Colonic mucosa (tissue), 4 donors: ENCODE measurements around the gene ASTN1. TPM values are rescaled to one million over a fixed set of nuclear protein-coding genes. Genes with fewer than 3 reads are reported as not detected.

ENCODE experiments used
- DNase-seq: peaks from one replicate; pipeline ENCODE4 v3.0.0-alpha.2; 2020
- H3K27ac ChIP-seq: fragments of 200-600 bp; one replicate; pipeline ENCODE4 v1.8.0; 2021
- H3K27me3 ChIP-seq: fragments of 200-600 bp; one replicate; pipeline ENCODE4 v1.8.0; 2021
- H3K36me3 ChIP-seq: fragments of 200-600 bp; one replicate; pipeline ENCODE4 v1.8.0; 2021
- H3K4me1 ChIP-seq: fragments of 200-600 bp; one replicate; pipeline ENCODE4 v1.8.0; 2021; ENCODE audit warnings: mild to moderate bottlenecking
- H3K4me3 ChIP-seq: fragments of 200-600 bp; one replicate; pipeline ENCODE4 v1.8.0; 2021
- H3K9ac ChIP-seq, 2 donors: one replicate each; pipeline ENCODE4 v1.7.0; 2013; ENCODE audit warnings: control low read depth in 2 of 2, low read depth in 2 of 2, low read length in 2 of 2
- H3K9me3 ChIP-seq: fragments of 200-600 bp; one replicate; pipeline ENCODE4 v1.8.0; 2021
- intact Hi-C: fragments of 100-400 bp; cut with DNase I; formaldehyde crosslinking; loops from one replicate; pipeline ENCODE4 v1.14.1; 2022
- total RNA-seq, 2 donors: library from RNA; stranded (reverse); fragmentation: NEBNext Ultra II Directional in 1 of 2; extraction: Animal tissue kit (Norgen Biotek cat#: 25700) in 1 of 2; gene quantifications; one replicate each; pipeline ENCODE4 v1.2.1, GENCODE V29; 2021
- TF ChIP-seq, protein P1 (sequence below): fragments of 200-600 bp; IDR thresholded peaks from one replicate; pipeline ENCODE4 v1.8.0; 2022; ENCODE audit warnings: antibody characterized with exemption, mild to moderate bottlenecking
- donor health status: healthy.
- donor health status: DM: no; HTN: no; CAD: no.
- donor health status: DM: no; HTN: no; CAD: no.

The ASTN1 gene
- total RNA-seq, 2 donors from 2014 or later = 0.15 to 0.42 TPM

DNA sequence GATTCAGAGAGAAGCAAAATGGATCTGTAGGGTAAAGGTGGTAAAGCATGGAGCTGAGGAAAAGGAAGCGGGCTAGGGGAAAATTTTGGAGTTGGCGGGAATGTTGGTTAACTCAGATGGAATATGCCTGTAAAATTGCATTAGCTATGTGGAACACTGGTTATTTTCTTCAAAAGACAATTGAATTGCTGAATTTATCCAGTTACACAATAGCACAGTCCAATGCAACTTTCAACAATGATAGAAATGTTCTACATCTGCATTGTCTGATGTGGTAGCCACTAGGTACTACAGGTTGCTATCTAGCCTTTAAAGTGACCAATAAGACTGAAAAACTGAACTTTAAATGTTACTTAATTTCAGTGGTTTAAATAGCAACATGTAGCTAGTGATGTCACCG is 315.2 kb downstream of the ASTN1 start:
- no peak for DNase-seq
- H3K27ac ChIP-seq = no peak overlapping the region
- no peaks in the 10 kb centered on the region for H3K4me1 ChIP-seq
- no peak overlapping the region for H3K9ac ChIP-seq
- no peak overlapping the region for H3K4me3 ChIP-seq
- H3K36me3 ChIP-seq = no peaks in the 10 kb centered on the region
- intact Hi-C loops = no loop called here
- no peaks in the 10 kb centered on the region for H3K9me3 ChIP-seq
- no peaks in the 10 kb centered on the region for H3K27me3 ChIP-seq
- TF ChIP-seq, protein P1, sequence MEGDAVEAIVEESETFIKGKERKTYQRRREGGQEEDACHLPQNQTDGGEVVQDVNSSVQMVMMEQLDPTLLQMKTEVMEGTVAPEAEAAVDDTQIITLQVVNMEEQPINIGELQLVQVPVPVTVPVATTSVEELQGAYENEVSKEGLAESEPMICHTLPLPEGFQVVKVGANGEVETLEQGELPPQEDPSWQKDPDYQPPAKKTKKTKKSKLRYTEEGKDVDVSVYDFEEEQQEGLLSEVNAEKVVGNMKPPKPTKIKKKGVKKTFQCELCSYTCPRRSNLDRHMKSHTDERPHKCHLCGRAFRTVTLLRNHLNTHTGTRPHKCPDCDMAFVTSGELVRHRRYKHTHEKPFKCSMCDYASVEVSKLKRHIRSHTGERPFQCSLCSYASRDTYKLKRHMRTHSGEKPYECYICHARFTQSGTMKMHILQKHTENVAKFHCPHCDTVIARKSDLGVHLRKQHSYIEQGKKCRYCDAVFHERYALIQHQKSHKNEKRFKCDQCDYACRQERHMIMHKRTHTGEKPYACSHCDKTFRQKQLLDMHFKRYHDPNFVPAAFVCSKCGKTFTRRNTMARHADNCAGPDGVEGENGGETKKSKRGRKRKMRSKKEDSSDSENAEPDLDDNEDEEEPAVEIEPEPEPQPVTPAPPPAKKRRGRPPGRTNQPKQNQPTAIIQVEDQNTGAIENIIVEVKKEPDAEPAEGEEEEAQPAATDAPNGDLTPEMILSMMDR = no peak

DNA sequence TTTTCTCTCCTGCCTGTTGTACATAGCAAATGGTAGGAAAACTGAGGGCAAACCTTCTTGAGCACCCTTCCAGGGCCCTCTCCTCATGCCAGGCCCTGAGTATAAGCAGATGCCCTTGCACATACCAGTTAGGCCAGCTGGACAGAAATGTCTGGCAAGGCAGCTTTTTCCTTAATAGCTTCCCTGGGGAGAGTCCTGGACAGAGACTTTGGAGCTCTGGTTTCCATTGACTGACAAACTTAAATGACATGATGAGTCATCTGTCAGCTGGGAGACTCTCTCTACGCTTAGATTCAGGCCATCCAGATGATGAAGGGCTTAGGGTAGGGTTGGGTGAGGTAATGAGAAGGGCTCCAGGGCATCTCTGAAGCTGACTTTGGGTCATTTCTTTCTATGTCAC is 317.5 kb downstream of the ASTN1 start:
- Histone ChIP-seq H3K9ac (no peak overlapping the region), H3K4me1 (no peaks in the 10 kb centered on the region), H3K9me3 (no peaks in the 10 kb centered on the region), H3K36me3 (no peaks in the 10 kb centered on the region), H3K27me3 (no peaks in the 10 kb centered on the region), H3K4me3 (no peak overlapping the region), H3K27ac (no peak overlapping the region)
- intact Hi-C loops = no loop called here
- TF ChIP-seq, protein P1 = no peak
- no peak for DNase-seq

DNA sequence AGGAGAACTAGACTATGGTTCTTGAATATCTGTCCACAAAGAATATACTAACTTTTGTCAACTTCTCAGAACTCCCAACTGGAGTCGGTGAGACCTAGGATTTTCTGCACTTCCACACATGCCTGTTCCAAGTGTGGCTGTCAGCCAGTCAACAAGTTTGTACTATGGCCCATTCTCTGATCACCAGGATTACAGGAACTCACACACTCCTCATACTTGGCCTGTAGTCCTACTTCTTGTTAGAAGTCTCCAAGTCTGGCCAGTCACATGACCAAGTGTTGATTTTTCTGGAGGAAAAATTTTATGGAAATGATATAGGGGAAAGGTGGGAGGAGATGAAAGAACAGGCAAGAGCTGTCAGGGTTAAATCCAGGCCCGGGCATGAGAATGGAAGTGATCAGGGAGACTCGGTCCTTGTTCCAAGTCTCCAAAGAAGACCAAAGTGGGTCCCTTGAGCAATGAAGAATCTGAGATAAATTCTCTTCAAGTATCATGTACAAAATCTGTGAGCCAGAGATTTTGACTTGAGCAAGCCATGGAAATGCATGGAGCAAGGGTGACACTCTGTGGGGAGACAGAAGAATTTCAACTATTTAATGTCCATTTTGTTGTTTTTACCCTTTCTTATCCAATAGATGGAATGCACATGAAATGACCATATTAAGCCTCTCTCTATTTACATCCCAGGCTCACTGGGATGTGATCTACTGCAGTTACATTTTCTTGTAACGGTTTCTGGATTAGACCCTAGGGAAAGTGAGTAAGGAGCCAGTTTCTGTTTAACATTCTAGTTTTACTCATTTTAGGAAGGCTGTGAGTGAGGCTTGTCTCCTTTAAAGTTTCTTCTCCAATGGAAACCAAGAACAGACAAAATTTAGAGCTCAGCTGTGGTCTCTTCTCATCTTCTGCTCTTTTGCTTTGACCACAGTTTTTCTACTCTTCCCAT is 320.9 kb downstream of the ASTN1 start:
- Histone ChIP-seq H3K4me3 (no peak overlapping the region), H3K9me3 (no peaks in the 10 kb centered on the region), H3K9ac (no peak overlapping the region), H3K36me3 (no peaks in the 10 kb centered on the region), H3K27ac (no peak overlapping the region), H3K27me3 (no peaks in the 10 kb centered on the region), H3K4me1 (no peaks in the 10 kb centered on the region)
- TF ChIP-seq, protein P1 = no peak
- intact Hi-C loops = no loop called here
- DNase-seq = no peak

DNA sequence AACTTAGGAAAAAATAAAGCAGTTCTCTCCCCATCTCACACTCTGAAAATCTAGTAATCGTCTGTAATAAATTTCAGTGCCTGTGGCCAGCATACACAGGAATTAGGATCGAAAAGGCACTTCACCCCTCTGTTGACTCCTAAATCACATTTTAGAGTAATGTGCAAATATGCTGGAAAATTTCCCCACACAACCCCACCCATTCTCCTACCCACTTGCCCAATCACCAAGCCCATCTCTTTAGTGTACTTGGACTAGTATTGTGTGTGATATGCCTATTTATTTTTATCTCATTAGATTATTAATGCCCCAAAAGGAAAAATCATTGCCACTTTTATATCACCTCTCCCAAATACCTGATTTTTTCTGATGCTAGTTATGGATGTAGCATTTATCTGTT is 323.3 kb downstream of the ASTN1 start:
- no peak for DNase-seq
- Histone ChIP-seq H3K4me3 (no peak overlapping the region), H3K27me3 (no peaks in the 10 kb centered on the region), H3K27ac (no peak overlapping the region), H3K36me3 (no peaks in the 10 kb centered on the region), H3K4me1 (no peaks in the 10 kb centered on the region), H3K9me3 (no peaks in the 10 kb centered on the region), H3K9ac (no peak overlapping the region)
- TF ChIP-seq, protein P1 = no peak
- intact Hi-C loops = no loop called here

DNA sequence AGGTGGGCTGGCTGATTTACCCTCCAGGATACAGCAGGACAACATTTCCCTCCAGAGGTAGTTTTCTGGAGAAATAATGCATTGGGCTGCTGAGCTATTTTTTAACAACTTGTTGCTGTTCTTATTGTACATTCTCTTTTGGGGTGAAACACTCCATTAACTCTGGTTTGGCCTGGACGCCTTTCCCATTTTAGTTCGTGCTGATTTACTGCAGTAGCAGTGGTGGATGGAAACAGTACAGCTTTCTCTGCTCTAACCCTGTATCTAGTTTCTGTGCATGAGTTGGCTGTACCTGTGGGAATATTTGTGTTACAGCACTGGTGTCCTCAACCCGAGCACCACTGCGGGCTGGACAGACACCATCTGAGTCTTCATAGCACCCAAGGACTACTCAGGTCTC is 325.3 kb downstream of the ASTN1 start:
- H3K4me1 ChIP-seq = no peaks in the 10 kb centered on the region
- intact Hi-C loops = no loop called here
- DNase-seq = no peak
- H3K9me3 ChIP-seq = no peaks in the 10 kb centered on the region
- TF ChIP-seq, protein P1 = no peak
- no peak overlapping the region for H3K4me3 ChIP-seq
- H3K27me3 ChIP-seq = no peaks in the 10 kb centered on the region
- no peak overlapping the region for H3K27ac ChIP-seq
- no peaks in the 10 kb centered on the region for H3K36me3 ChIP-seq
- no peak overlapping the region for H3K9ac ChIP-seq
